ENCODE results near the gene PLK2.

DNA sequence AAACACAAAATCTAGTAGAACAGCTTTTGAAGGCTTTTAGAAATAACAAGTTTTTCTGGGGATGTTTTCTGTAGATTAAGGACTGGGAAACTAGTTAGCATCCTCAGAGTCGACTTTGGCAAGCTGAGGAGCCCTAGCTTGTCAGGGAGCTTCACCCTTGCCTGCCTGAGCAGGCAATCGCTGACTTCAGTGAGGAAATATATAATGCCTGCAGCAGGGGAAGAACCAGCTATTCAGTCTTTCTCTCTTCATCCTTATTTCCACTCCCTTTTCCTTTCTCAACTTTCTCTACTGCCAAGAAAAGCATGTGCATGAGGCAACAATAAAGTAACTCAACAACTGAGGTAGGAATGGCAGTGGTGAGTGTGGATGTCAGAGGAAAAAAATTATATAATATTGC, 54.7 kb downstream of the PLK2 start:
- TF ChIP-seq POLR2A (IDR thresholded peaks at IDR 0.05), result no peak
- TF ChIP-seq, protein P1, sequence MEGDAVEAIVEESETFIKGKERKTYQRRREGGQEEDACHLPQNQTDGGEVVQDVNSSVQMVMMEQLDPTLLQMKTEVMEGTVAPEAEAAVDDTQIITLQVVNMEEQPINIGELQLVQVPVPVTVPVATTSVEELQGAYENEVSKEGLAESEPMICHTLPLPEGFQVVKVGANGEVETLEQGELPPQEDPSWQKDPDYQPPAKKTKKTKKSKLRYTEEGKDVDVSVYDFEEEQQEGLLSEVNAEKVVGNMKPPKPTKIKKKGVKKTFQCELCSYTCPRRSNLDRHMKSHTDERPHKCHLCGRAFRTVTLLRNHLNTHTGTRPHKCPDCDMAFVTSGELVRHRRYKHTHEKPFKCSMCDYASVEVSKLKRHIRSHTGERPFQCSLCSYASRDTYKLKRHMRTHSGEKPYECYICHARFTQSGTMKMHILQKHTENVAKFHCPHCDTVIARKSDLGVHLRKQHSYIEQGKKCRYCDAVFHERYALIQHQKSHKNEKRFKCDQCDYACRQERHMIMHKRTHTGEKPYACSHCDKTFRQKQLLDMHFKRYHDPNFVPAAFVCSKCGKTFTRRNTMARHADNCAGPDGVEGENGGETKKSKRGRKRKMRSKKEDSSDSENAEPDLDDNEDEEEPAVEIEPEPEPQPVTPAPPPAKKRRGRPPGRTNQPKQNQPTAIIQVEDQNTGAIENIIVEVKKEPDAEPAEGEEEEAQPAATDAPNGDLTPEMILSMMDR (IDR thresholded peaks at IDR 0.05), result no peak
